Measurements from ENCODE around the gene PHF2.

DNA sequence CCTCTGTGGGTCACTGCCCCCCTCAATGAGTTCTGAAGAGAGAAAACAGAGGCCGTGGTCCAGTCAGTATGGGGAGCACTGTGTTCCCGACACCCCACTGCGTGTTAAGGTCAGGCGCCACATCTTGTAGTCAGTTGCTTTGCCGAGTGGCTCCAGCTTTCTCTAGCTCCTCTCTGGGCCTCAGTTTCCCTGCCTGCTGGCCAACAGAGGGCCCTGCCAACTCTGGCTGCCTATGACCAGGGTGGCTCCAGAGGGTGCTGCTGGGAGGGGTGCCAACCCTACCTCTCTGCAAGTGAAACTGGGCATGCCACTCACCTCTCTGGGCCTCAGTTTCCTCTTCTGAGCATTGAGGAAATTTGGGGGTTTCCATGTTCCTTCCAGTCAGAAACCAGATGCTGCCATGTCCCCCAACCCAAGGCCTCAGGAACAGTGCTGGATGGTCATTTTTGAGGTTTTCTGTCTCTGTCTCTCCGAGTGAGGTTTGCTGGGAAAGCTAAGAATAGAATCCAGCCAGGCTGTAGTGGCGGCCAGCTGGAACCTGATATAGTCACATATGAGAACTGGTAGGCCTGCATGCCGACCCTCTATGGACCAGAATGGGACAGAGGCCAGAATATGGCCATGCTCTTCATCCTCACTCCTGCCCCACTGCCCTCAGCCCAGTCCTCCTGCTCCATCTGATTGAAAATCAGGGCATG lies 132.1 kb downstream of the PHF2 start:
- TF ChIP-seq, protein P1, sequence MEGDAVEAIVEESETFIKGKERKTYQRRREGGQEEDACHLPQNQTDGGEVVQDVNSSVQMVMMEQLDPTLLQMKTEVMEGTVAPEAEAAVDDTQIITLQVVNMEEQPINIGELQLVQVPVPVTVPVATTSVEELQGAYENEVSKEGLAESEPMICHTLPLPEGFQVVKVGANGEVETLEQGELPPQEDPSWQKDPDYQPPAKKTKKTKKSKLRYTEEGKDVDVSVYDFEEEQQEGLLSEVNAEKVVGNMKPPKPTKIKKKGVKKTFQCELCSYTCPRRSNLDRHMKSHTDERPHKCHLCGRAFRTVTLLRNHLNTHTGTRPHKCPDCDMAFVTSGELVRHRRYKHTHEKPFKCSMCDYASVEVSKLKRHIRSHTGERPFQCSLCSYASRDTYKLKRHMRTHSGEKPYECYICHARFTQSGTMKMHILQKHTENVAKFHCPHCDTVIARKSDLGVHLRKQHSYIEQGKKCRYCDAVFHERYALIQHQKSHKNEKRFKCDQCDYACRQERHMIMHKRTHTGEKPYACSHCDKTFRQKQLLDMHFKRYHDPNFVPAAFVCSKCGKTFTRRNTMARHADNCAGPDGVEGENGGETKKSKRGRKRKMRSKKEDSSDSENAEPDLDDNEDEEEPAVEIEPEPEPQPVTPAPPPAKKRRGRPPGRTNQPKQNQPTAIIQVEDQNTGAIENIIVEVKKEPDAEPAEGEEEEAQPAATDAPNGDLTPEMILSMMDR (IDR thresholded peaks at IDR 0.05; ENCODE audit: low read length): no peak
- TF ChIP-seq EZH2 (optimal IDR thresholded peaks at IDR 0.05; ENCODE audit: low read depth, low read length): no peak
